ENCODE results near the gene DMRT2. TPM values are rescaled to one million over a fixed set of nuclear protein-coding genes. Genes with fewer than 3 reads are reported as not detected.

DMRT2 gene
- total and polyA plus RNA-seq, 5 donors from 2014 or later, result not detected

DNA sequence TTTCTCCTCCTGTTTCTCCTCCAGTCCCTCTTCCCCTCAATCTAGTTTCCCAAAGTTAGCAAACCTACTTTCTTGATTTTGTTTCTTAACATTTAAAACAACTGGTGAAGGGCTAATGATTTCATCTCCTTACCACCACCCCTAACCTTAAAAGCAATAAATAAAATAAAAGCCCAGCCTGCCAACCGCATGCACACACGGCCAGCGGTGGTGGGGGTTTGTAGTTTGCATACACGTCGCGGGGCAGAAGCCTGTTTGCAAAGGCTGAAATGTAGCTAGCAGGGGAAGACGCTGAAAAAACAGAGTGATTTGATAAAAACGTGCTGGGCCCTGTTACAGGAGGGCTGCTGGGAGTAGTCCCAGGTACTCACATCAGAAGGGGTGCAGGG is 1.9 kb upstream of the DMRT2 start:
- Histone ChIP-seq H3K36me3 (ENCODE audit: control insufficient read depth, insufficient read depth, low read length) (no peaks in the 10 kb centered on the region), H3K27me3 (ENCODE audit: control insufficient read depth, insufficient read depth, low read length) (peaks cover 51% of the 10 kb centered on the region), H3K4me3 (ENCODE audit: low read depth, low read length) (peak overlapping the region; percentile 86), H3K27ac (ENCODE audit: insufficient read depth, low read length, poor library complexity, severe bottlenecking) (no peak overlapping the region), H3K9me3 (ENCODE audit: control insufficient read depth in 2 of 2, low read length in 2 of 2) (peaks cover 0 to 4% of the 10 kb centered on the region in 2 experiments), H3K4me1 (ENCODE audit: control insufficient read depth, insufficient read depth, low read length, poor library complexity, severe bottlenecking) (peaks cover 51% of the 10 kb centered on the region)
- Mint-ChIP-seq H3K27ac (peak overlapping the region in 2 of 3 donors; percentile 2 to 26), H3K27me3 (peaks cover 93% of the 10 kb centered on the region), H3K4me1 (peaks cover 15 to 59% (median 28%) of the 10 kb centered on the region in 4 donors), H3K36me3 (no peaks in the 10 kb centered on the region), H3K9me3 (peaks cover 0 to 17% (median 4%) of the 10 kb centered on the region in 7 donors), H3K4me3 (peak overlapping the region; percentile 82 to 90 (median 87))
- ATAC-seq (ENCODE audit: low read depth in 2 of 2) (no peak), DNase-seq (peak in 1 of 3 donors; percentile 18)

DNA sequence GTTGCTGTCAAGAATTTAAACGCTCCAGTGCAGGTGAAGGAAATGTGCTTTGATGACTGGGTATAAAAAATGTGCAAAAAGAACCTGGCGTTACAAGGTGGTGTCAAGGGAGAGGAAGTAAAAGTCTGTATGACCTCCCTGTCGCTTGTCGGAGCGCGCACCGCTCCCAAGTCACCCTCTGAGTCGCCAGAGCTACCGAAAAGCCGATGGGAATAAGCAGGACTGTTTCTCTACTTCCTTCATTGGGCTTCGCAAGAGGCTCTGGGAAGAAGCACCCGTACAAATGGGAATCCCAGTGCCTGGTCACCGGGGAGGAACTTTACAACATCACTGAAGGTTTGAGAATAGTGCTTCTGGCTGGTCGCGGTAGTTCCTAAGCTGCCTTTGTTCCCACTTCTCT is 1.3 kb upstream of the DMRT2 start:
- peaks cover 51% of the 10 kb centered on the region for H3K4me1 ChIP-seq (ENCODE audit: control insufficient read depth, insufficient read depth, low read length, poor library complexity, severe bottlenecking)
- no peak overlapping the region for H3K27ac ChIP-seq (ENCODE audit: insufficient read depth, low read length, poor library complexity, severe bottlenecking)
- H3K27ac Mint-ChIP-seq, result no peak overlapping the region

GRCh38 chr9:1049641-1050040 is 516 bp upstream of the DMRT2 start:
- Histone ChIP-seq H3K27me3 (ENCODE audit: control insufficient read depth, insufficient read depth, low read length) (peaks cover 54% of the 10 kb centered on the region), H3K9me3 (ENCODE audit: control insufficient read depth in 2 of 2, low read length in 2 of 2) (peaks cover 0 to 4% of the 10 kb centered on the region in 2 experiments), H3K4me3 (ENCODE audit: low read depth, low read length) (no peak overlapping the region), H3K27ac (ENCODE audit: insufficient read depth, low read length, poor library complexity, severe bottlenecking) (no peak overlapping the region), H3K4me1 (ENCODE audit: control insufficient read depth, insufficient read depth, low read length, poor library complexity, severe bottlenecking) (peaks cover 51% of the 10 kb centered on the region), H3K36me3 (ENCODE audit: control insufficient read depth, insufficient read depth, low read length) (no peaks in the 10 kb centered on the region)
- peak overlapping the region; percentile 49 to 90 (median 69) for H3K4me3 Mint-ChIP-seq
- H3K9me3 Mint-ChIP-seq, result peaks cover 0 to 19% (median 4%) of the 10 kb centered on the region in 7 donors
- no peak for ATAC-seq (ENCODE audit: low read depth in 2 of 2)
- no peak overlapping the region for H3K27ac Mint-ChIP-seq
- peak in 1 of 3 donors; percentile 38 for DNase-seq
- H3K27me3 Mint-ChIP-seq, result peaks cover 92% of the 10 kb centered on the region
- no peaks in the 10 kb centered on the region for H3K36me3 Mint-ChIP-seq
- H3K4me1 Mint-ChIP-seq, result peaks cover 15 to 59% (median 28%) of the 10 kb centered on the region in 4 donors

More for the DNA sequence above, 1.3 kb upstream of the DMRT2 start:
- ATAC-seq (ENCODE audit: low read depth in 2 of 2) (no peak), DNase-seq (no peak)
- Mint-ChIP-seq H3K4me1 (peaks cover 15 to 59% (median 28%) of the 10 kb centered on the region in 4 donors), H3K36me3 (no peaks in the 10 kb centered on the region), H3K9me3 (peaks cover 0 to 17% (median 4%) of the 10 kb centered on the region in 7 donors), H3K27me3 (peaks cover 93% of the 10 kb centered on the region), H3K4me3 (peak overlapping the region; percentile 82 to 90 (median 87))
- Histone ChIP-seq H3K27me3 (ENCODE audit: control insufficient read depth, insufficient read depth, low read length) (peaks cover 50% of the 10 kb centered on the region), H3K4me3 (ENCODE audit: low read depth, low read length) (peak overlapping the region; percentile 86), H3K36me3 (ENCODE audit: control insufficient read depth, insufficient read depth, low read length) (no peaks in the 10 kb centered on the region), H3K9me3 (ENCODE audit: control insufficient read depth in 2 of 2, low read length in 2 of 2) (peaks cover 0 to 4% of the 10 kb centered on the region in 2 experiments)

- no peaks in the 10 kb centered on the region for H3K36me3 Mint-ChIP-seq
- Histone ChIP-seq H3K27ac (ENCODE audit: insufficient read depth, low read length, poor library complexity, severe bottlenecking) (no peak overlapping the region), H3K9me3 (ENCODE audit: control insufficient read depth in 2 of 2, low read length in 2 of 2) (peaks cover 0 to 4% of the 10 kb centered on the region in 2 experiments), H3K4me1 (ENCODE audit: control insufficient read depth, insufficient read depth, low read length, poor library complexity, severe bottlenecking) (peaks cover 45% of the 10 kb centered on the region), H3K27me3 (ENCODE audit: control insufficient read depth, insufficient read depth, low read length) (peaks cover 67% of the 10 kb centered on the region), H3K4me3 (ENCODE audit: low read depth, low read length) (no peak overlapping the region), H3K36me3 (ENCODE audit: control insufficient read depth, insufficient read depth, low read length) (no peaks in the 10 kb centered on the region)
- peaks cover 15 to 50% (median 28%) of the 10 kb centered on the region in 4 donors for H3K4me1 Mint-ChIP-seq
- peaks cover 93% of the 10 kb centered on the region for H3K27me3 Mint-ChIP-seq
- peak overlapping the region in 2 of 4 donors; percentile 52 to 67 for H3K4me3 Mint-ChIP-seq
- DNase-seq (no peak), ATAC-seq (ENCODE audit: low read depth in 2 of 2) (no peak)
- H3K9me3 Mint-ChIP-seq, result peaks cover 0 to 19% (median 4%) of the 10 kb centered on the region in 7 donors
- no peak overlapping the region for H3K27ac Mint-ChIP-seq
Measured at GRCh38 chr9:1051210-1051583, 1.0 kb downstream of the DMRT2 start.

DNA sequence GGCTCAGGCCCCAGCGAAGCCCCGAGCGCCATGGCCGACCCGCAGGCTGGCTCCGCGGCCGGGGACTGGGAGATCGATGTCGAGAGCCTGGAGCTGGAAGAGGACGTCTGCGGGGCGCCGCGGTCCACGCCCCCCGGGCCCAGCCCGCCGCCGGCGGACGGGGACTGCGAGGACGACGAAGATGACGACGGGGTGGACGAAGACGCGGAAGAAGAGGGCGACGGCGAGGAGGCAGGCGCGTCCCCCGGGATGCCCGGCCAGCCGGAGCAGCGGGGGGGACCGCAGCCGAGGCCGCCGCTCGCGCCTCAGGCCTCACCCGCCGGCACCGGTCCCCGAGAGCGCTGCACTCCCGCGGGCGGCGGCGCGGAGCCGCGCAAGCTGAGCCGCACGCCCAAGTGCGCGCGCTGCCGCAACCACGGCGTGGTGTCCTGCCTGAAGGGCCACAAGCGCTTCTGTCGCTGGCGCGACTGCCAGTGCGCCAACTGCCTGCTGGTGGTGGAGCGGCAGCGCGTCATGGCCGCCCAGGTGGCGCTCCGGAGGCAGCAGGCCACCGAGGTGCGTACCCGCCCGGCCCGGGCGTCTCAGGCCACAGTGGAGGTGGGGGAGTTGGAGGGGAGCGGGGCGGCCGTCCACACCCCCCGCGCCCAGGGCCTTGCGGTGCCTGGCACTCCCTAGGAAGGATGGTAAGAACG is 1.6 kb downstream of the DMRT2 start:
- no peaks in the 10 kb centered on the region for H3K36me3 ChIP-seq (ENCODE audit: control insufficient read depth, insufficient read depth, low read length)
- Mint-ChIP-seq H3K27me3 (peaks cover 93% of the 10 kb centered on the region), H3K9me3 (peaks cover 0 to 19% (median 4%) of the 10 kb centered on the region in 7 donors), H3K36me3 (no peaks in the 10 kb centered on the region), H3K4me1 (peaks cover 15 to 50% (median 28%) of the 10 kb centered on the region in 4 donors), H3K27ac (no peak overlapping the region), H3K4me3 (peak overlapping the region in 2 of 4 donors; percentile 67 to 68)
- DNase-seq (peak in 1 of 3 donors; percentile 51), ATAC-seq (ENCODE audit: low read depth in 2 of 2) (no peak)
- H3K27me3 ChIP-seq (ENCODE audit: control insufficient read depth, insufficient read depth, low read length), result peaks cover 65% of the 10 kb centered on the region
- no peak overlapping the region for H3K4me3 ChIP-seq (ENCODE audit: low read depth, low read length)
- H3K27ac ChIP-seq (ENCODE audit: insufficient read depth, low read length, poor library complexity, severe bottlenecking), result no peak overlapping the region
- peaks cover 0 to 4% of the 10 kb centered on the region in 2 experiments for H3K9me3 ChIP-seq (ENCODE audit: control insufficient read depth in 2 of 2, low read length in 2 of 2)
- H3K4me1 ChIP-seq (ENCODE audit: control insufficient read depth, insufficient read depth, low read length, poor library complexity, severe bottlenecking), result peaks cover 45% of the 10 kb centered on the region

GRCh38 chr9:1052365-1053281 is 2.5 kb downstream of the DMRT2 start:
- no peak overlapping the region for H3K27ac Mint-ChIP-seq

GRCh38 chr9:1053282-1053621 is 3.1 kb downstream of the DMRT2 start:
- Mint-ChIP-seq H3K4me1 (peaks cover 11 to 36% (median 16%) of the 10 kb centered on the region in 4 donors), H3K36me3 (no peaks in the 10 kb centered on the region), H3K27ac (no peak overlapping the region), H3K9me3 (peaks cover 0 to 16% (median 4%) of the 10 kb centered on the region in 7 donors), H3K4me3 (no peak overlapping the region), H3K27me3 (peaks cover 87% of the 10 kb centered on the region)
- peaks cover 53% of the 10 kb centered on the region for H3K27me3 ChIP-seq (ENCODE audit: control insufficient read depth, insufficient read depth, low read length)
- no peak for DNase-seq
- no peaks in the 10 kb centered on the region for H3K36me3 ChIP-seq (ENCODE audit: control insufficient read depth, insufficient read depth, low read length)
- no peak overlapping the region for H3K4me3 ChIP-seq (ENCODE audit: low read depth, low read length)
- peaks cover 0 to 4% of the 10 kb centered on the region in 2 experiments for H3K9me3 ChIP-seq (ENCODE audit: control insufficient read depth in 2 of 2, low read length in 2 of 2)
- H3K27ac ChIP-seq (ENCODE audit: insufficient read depth, low read length, poor library complexity, severe bottlenecking), result no peak overlapping the region
- no peak for ATAC-seq (ENCODE audit: low read depth in 2 of 2)
- H3K4me1 ChIP-seq (ENCODE audit: control insufficient read depth, insufficient read depth, low read length, poor library complexity, severe bottlenecking), result peaks cover 32% of the 10 kb centered on the region

More at GRCh38 chr9:1052365-1053281, 2.5 kb downstream of the DMRT2 start:
- H3K4me1 ChIP-seq (ENCODE audit: control insufficient read depth, insufficient read depth, low read length, poor library complexity, severe bottlenecking), result peaks cover 38% of the 10 kb centered on the region
- no peaks in the 10 kb centered on the region for H3K36me3 ChIP-seq (ENCODE audit: control insufficient read depth, insufficient read depth, low read length)
- DNase-seq (no peak), ATAC-seq (ENCODE audit: low read depth in 2 of 2) (no peak)
- peaks cover 0 to 4% of the 10 kb centered on the region in 2 experiments for H3K9me3 ChIP-seq (ENCODE audit: control insufficient read depth in 2 of 2, low read length in 2 of 2)
- H3K4me1 Mint-ChIP-seq, result peaks cover 15 to 42% (median 21%) of the 10 kb centered on the region in 4 donors
- H3K4me3 Mint-ChIP-seq, result peak overlapping the region in 2 of 4 donors; percentile 68 to 70
- H3K9me3 Mint-ChIP-seq, result peaks cover 0 to 19% (median 4%) of the 10 kb centered on the region in 7 donors
- H3K4me3 ChIP-seq (ENCODE audit: low read depth, low read length), result no peak overlapping the region
- peaks cover 87% of the 10 kb centered on the region for H3K27me3 Mint-ChIP-seq
- peaks cover 58% of the 10 kb centered on the region for H3K27me3 ChIP-seq (ENCODE audit: control insufficient read depth, insufficient read depth, low read length)
- no peak overlapping the region for H3K27ac ChIP-seq (ENCODE audit: insufficient read depth, low read length, poor library complexity, severe bottlenecking)
- H3K36me3 Mint-ChIP-seq, result no peaks in the 10 kb centered on the region

Measured in CD4-positive, CD25-positive, alpha-beta regulatory T cell (primary cell).